Right ventricle myocardium inferior (tissue), 1 donor: ENCODE measurements around the gene RIMKLA. TPM values are rescaled to one million over a fixed set of nuclear protein-coding genes. Genes with fewer than 3 reads are reported as not detected.
A peak's percentile ranks its signal among the peaks of the same experiment; 100 is the strongest.

ENCODE experiments used
- ATAC-seq: fragments of 200-7000 bp; cut with Tn5 transposase; one replicate; pipeline ENCODE4 v1.9.1; 2020; ENCODE audit warnings: mild to moderate bottlenecking, moderate library complexity
- DNase-seq: peaks from one replicate; pipeline ENCODE4 v3.0.0; 2021; ENCODE audit errors: missing footprints
- intact Hi-C: fragments of 100-400 bp; cut with DNase I; formaldehyde crosslinking; loops from one replicate; pipeline ENCODE4 v1.11.0; 2022
- total RNA-seq: library from RNA; stranded (reverse); fragmentation: NEBNext Ultra II Directional; extraction: Animal tissue kit (Norgen Biotek cat#: 25700); gene quantifications from one replicate; pipeline ENCODE4 v1.2.1, GENCODE V29; 2021
- donor health status: DM: no; HTN: yes; CAD: no; lungs with severe emphysema.

RIMKLA gene
- total RNA-seq, 1 donor from 2014 or later = 7.5 TPM

- peak; percentile 60 for ATAC-seq
- DNase-seq = no peak
- intact Hi-C loops = loop anchor here (5.0 to 10.0 kb wide), 2 partner anchors 119 to 282 kb away; partner anchors contain the start of gene FOXJ3
Measured at GRCh38 chr1:42456754-42457089, 76.1 kb downstream of the RIMKLA start.

- intact Hi-C loops = no loop called here
- no peak for ATAC-seq
- no peak for DNase-seq
Measured at GRCh38 chr1:42461196-42461595, 80.6 kb downstream of the RIMKLA start.

GRCh38 chr1:42462828-42463763 is 82.5 kb downstream of the RIMKLA start, which contains the start of gene CCDC30:
Gene CCDC30, plus strand, starts transcription at chr1:42463286. Its CDS starts 17,266 bp downstream, at chr1:42480552.
- DNase-seq (peak; percentile 96), ATAC-seq (peak; percentile 100)
- intact Hi-C loops = no loop called here

- DNase-seq (no peak), ATAC-seq (no peak)
- intact Hi-C loops = no loop called here
Measured at GRCh38 chr1:42463921-42464320, 83.3 kb downstream of the RIMKLA start.

GRCh38 chr1:42466030-42466429 is 85.4 kb downstream of the RIMKLA start:
- ATAC-seq (no peak), DNase-seq (no peak)
- intact Hi-C loops = no loop called here

GRCh38 chr1:42469727-42470126 is 89.1 kb downstream of the RIMKLA start:
- DNase-seq (no peak), ATAC-seq (no peak)
- intact Hi-C loops = no loop called here

Other genes starting within 250 kb of the RIMKLA start
- gene GUCA2B, start 227.4 kb upstream of the RIMKLA start, total RNA-seq = not detected
- not detected for gene GUCA2A, start 216.0 kb upstream of the RIMKLA start, total RNA-seq
- 37.9 TPM for gene FOXJ3, start 45.6 kb upstream of the RIMKLA start, total RNA-seq
- gene ZMYND12, start 75.2 kb downstream of the RIMKLA start, total RNA-seq = 1.4 TPM
- 36.8 TPM for gene PPCS, start 75.8 kb downstream of the RIMKLA start, total RNA-seq
- gene CCDC30, start 82.5 kb downstream of the RIMKLA start, total RNA-seq = 1.9 TPM